ENCODE results near the gene PRPSAP1.

DNA sequence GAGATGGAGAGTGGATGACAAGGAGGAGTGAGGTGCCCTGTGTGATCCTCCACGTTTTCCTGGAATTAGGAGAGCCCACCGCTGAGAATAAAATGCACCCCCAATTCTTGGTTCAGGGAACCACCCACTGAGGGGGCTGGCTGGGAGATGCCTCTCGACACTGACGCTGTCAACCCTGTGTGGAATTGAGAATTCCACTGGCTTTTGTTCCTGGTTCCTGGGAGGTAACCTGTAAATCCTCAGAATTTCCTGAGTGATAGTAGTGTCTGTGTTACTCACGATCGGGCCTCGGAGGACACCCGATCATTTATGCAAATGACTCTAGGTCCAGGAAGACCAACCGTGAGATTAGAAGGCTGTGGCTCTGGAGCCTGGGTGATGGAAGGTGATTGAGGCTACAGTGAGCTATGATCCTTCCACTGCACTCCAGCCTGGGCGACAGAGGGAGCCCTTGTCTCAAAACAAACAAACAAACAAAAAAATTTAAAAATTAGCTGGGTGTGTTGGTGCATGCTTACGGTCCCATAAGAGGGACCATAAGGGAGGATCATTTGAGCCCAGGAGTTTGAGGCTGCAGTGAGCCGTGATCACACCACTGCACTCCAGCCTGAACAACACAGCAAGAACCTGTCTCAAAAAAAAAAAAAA lies 11.7 kb upstream of the PRPSAP1 start:
- TF ChIP-seq RAD21 (IDR thresholded peaks at IDR 0.05; ENCODE audit: low read depth) = no peak
- no peak for TF ChIP-seq CREB1 (IDR thresholded peaks at IDR 0.05; ENCODE audit: low read depth)
- TF ChIP-seq EP300 (IDR thresholded peaks at IDR 0.05; ENCODE audit: borderline replicate concordance) = no peak
- TF ChIP-seq EGR1 (IDR thresholded peaks at IDR 0.05) = no peak
- no peak for TF ChIP-seq REST (IDR thresholded peaks at IDR 0.05; ENCODE audit: low read depth)
- TF ChIP-seq TEAD4 (IDR thresholded peaks at IDR 0.05) = no peak
- TF ChIP-seq TAF1 (IDR thresholded peaks at IDR 0.05; ENCODE audit: low read depth) = no peak
- TF ChIP-seq NFIC (IDR thresholded peaks at IDR 0.05) = no peak
- TF ChIP-seq YY1 (IDR thresholded peaks at IDR 0.05; ENCODE audit: low read depth) = no peak
- TF ChIP-seq MAX (IDR thresholded peaks at IDR 0.05) = no peak
